C4-2B (cell line): ENCODE data around the gene TGFB3.

Source experiments
- H3K27ac ChIP-seq: fragments of 450-650 bp; 2 replicates; pipeline ENCODE4 v1.5.1; 2017
- ZFX ChIP-seq: fragments of 450-650 bp; IDR thresholded peaks from 2 replicates; pipeline ENCODE4 v1.6.1; 2017
- TF ChIP-seq, protein P1 (sequence below): fragments of 450-650 bp; conservative IDR thresholded peaks from 2 replicates; pipeline ENCODE4 v1.5.1; 2017; ENCODE audit warnings: mild to moderate bottlenecking

Gene TGFB3

DNA sequence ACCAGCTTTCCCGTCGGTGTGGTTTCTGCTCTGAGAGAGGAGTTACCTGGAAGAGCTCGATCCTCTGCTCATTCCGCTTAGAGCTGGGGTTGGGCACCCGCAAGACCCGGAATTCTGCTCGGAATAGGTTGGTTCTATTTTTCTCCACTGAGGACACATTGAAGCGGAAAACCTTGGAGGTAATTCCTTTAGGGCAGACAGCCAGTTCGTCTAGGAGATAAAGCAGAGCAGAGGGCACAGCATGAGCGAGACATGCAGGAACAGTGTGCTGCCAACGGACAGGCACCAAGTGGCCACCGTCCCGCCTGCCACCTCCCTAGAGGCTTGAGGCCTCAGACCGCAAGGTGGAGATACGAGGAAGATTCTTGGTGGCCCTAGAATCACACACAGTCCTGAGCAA is 10.3 kb downstream of the TGFB3 start:
- no peak for TF ChIP-seq ZFX
- TF ChIP-seq, protein P1, sequence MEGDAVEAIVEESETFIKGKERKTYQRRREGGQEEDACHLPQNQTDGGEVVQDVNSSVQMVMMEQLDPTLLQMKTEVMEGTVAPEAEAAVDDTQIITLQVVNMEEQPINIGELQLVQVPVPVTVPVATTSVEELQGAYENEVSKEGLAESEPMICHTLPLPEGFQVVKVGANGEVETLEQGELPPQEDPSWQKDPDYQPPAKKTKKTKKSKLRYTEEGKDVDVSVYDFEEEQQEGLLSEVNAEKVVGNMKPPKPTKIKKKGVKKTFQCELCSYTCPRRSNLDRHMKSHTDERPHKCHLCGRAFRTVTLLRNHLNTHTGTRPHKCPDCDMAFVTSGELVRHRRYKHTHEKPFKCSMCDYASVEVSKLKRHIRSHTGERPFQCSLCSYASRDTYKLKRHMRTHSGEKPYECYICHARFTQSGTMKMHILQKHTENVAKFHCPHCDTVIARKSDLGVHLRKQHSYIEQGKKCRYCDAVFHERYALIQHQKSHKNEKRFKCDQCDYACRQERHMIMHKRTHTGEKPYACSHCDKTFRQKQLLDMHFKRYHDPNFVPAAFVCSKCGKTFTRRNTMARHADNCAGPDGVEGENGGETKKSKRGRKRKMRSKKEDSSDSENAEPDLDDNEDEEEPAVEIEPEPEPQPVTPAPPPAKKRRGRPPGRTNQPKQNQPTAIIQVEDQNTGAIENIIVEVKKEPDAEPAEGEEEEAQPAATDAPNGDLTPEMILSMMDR: no peak
- H3K27ac ChIP-seq: no peak overlapping the region

DNA sequence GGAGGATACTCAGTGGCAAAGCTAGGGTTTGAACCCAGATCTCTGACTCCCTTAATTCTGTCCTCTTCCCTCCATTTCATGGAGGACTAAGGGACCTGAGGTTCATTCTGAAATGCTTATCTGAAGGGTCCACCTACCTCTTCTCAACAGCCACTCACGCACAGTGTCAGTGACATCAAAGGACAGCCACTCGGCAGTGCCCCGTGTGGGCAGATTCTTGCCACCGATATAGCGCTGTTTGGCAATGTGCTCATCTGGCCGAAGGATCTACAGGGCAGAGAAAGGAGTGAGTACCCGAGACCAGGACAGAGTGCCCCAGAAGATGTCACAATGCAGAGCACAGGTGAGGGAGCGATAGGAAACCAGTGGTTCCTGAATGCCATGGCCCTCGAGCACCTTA is 10.8 kb downstream of the TGFB3 start:
- no peak for TF ChIP-seq ZFX
- TF ChIP-seq, protein P1: no peak

DNA sequence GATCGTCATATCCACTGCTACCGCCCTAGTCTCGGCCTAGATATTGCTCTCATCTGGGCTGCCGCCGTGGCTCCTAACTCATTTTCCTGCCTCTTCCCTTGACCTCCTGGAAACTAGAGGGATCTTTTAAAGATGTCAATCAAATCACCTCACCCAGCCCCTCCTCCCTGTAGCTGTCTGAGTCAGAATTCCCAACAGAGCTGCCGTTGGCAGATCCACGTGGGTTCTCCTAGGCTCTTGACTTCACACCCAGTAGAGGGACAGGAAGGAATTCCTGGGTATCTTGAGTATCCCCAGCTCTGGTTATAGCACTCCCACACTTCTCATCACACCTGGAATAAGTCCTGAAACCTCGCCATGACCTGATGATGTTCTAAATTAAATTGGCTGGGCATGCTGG is 11.9 kb downstream of the TGFB3 start:
- TF ChIP-seq, protein P1: no peak
- TF ChIP-seq ZFX: no peak

More for the DNA sequence above, 10.8 kb downstream of the TGFB3 start:
- no peak overlapping the region for H3K27ac ChIP-seq

DNA sequence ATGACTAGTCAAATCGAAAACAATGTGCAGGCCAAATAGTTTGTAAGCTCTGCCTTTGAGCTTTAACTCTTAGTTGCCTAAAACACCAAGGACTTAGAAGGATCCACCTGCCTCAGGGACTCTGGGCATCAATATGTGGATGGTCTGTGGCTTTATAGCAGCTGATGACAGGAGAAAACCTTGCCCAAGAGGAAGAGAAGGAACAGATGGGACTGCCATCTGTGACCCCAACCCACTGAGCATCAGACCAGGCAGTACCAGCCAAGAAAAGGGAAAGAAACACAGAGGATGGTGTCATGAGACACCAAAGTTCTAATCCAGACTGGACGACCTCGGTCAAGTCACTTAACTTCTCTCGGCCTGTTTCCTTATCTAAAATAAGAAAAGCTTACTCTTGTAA is 12.7 kb downstream of the TGFB3 start:
- no peak for TF ChIP-seq ZFX
- TF ChIP-seq, protein P1: no peak
- H3K27ac ChIP-seq: no peak overlapping the region

More for the DNA sequence above, 11.9 kb downstream of the TGFB3 start:
- no peak overlapping the region for H3K27ac ChIP-seq

DNA sequence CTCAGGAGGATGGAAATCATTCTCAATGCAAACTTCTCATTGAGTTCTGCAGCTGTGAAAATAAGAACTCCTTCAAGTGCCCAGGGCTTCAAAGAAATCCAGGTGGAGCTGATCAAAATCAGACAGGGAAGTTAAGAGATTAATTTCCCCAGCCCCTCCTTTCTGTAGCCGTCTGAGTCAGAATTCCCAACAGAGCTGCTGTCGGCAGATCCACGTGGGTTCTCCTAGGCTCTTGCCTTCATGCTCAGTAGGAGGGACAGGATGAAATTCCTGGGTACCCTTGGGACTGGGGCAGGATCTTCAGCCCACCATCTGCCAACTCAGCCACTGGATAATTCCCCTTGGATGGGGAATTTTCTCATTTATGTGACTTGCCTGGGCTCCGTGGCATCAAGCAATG is 13.3 kb downstream of the TGFB3 start:
- TF ChIP-seq, protein P1: no peak
- no peak for TF ChIP-seq ZFX
- H3K27ac ChIP-seq: no peak overlapping the region

DNA sequence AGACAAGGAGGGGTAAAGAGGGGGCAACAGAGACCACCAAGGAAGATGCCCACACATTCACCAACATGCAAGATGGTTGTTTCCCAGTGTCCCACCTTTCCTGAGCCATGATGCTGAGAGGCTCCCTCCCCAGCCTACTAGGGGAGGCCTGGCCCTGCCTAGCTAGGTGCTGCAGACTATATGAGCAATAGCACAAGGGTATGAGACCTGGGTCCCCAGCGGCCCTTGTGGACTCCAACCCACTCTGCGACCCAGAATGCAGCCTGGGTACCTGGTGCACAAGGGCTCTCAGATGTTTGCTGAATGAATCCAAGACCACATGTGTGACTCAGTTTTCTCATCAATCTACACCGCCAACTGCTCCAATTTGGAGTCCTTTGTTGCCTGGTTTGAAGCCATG is 13.9 kb downstream of the TGFB3 start:
- no peak for TF ChIP-seq ZFX
- no peak overlapping the region for H3K27ac ChIP-seq

DNA sequence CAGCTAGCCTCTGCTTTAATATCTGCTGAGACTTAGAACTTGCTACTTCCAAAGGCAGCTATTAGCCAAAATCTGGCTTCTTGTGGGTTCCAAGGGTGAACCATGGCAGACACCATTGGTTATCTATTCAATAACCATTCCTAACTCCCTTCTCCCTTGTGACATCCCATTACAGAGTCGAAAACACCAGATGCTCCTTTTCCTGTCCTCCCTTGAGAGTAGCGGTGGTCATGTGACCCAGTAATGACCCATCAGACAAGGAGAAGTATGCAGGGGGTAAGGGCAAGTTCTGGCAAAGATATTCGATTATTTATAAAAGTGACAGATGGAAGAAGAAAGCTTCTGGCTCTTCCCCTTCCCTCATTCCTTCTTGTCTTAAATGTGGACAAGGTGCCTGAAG is 20.1 kb downstream of the TGFB3 start:
- TF ChIP-seq ZFX: no peak
- TF ChIP-seq, protein P1: no peak

DNA sequence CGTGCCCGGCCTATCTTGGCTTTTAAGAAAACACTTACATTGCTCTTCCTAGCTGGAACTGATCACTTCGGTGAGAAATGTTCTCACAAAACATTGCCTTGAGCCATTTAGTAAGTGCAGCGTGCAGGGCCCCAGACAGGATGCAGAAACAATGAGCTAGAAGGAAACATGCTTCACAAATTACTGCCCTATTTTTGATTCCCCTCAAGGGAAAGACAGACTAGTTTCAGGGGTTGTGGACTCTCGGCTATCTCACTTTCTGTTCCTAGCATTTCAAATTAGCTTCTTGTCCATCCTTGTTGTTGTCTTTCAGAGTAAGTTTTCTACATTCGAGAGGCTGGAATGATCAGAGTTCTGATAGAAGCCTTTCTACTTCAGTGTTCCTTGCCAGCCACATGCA is 21.6 kb downstream of the TGFB3 start:
- TF ChIP-seq, protein P1: no peak
- no peak for TF ChIP-seq ZFX
- H3K27ac ChIP-seq: no peak overlapping the region

More for the DNA sequence above, 20.1 kb downstream of the TGFB3 start:
- H3K27ac ChIP-seq: no peak overlapping the region
